Uterus (tissue), 2 donors: ENCODE data around the gene GBGT1.

Source experiments
- CTCF ChIP-seq, 4 experiments: fragments of 200-600 bp in 2 of 4; fragments of 450-650 bp in 2 of 4; sonication (generic) in 2 of 4; IDR thresholded peaks; one replicate each; pipeline ENCODE4 v1.5.1; 2016 to 2019; ENCODE audit warnings: antibody characterized with exemption in 4 of 4, mild to moderate bottlenecking in 2 of 4, moderate library complexity in 1 of 4
- POLR2A ChIP-seq, 2 donors: fragments of 450-650 bp; IDR thresholded peaks; one replicate each; pipeline ENCODE4 v1.6.1; 2016; ENCODE audit warnings: antibody characterized with exemption in 2 of 2, mild to moderate bottlenecking in 1 of 2, moderate library complexity in 1 of 2

GRCh38 chr9:133155156-133155555 lies 8.6 kb downstream of the GBGT1 start:
- TF ChIP-seq CTCF (IDR thresholded peaks at IDR 0.05) (no peak), POLR2A (IDR thresholded peaks at IDR 0.05) (no peak)
